Activated CD8-positive, alpha-beta T cell treated with anti-CD3 and anti-CD28 coated beads, Interleukin-2, amount 10 ng/mL, durations not matched to agents 7 days and 5 days (primary cell): ENCODE data around the gene PARP1. TPM values are rescaled to one million over a fixed set of nuclear protein-coding genes. Genes with fewer than 3 reads are reported as not detected.

Experiments used
- ATAC-seq: fragments of 150-1000 bp; cut with Tn5 transposase; one replicate; pipeline ENCODE4 v1.10.0; 2021; ENCODE audit warnings: moderate library complexity
- CTCF ChIA-PET: fragments of 350-600 bp; sonication (Branson Sonifier 250); formaldehyde crosslinking; loops from one replicate; lab custom pipeline; 2021; ENCODE audit warnings: antibody characterized with exemption; lab: Charles Lee
- POLR2A ChIA-PET: fragments of 350-600 bp; sonication (Branson Sonifier 250); formaldehyde crosslinking; loops from one replicate; lab custom pipeline; 2021; ENCODE audit warnings: antibody characterized with exemption; lab: Charles Lee
- DNase-seq: peaks from one replicate; pipeline ENCODE4 v3.0.0-alpha.2; 2020
- H3K27ac Mint-ChIP-seq: one replicate; pipeline ENCODE4 v1.8.0; 2021; ENCODE audit warnings: mild to moderate bottlenecking, mixed read lengths
- H3K27me3 Mint-ChIP-seq: one replicate; pipeline ENCODE4 v1.8.0; 2021; ENCODE audit warnings: low read depth, mixed read lengths
- H3K36me3 Mint-ChIP-seq: one replicate; pipeline ENCODE4 v1.8.0; 2021; ENCODE audit warnings: low read depth, mixed read lengths
- H3K4me1 Mint-ChIP-seq: one replicate; pipeline ENCODE4 v1.8.0; 2021; ENCODE audit warnings: low read depth, mixed read lengths
- H3K4me3 Mint-ChIP-seq: one replicate; pipeline ENCODE4 v1.8.0; 2021; ENCODE audit warnings: mild to moderate bottlenecking, mixed read lengths
- H3K9me3 Mint-ChIP-seq: one replicate; pipeline ENCODE4 v1.8.0; 2022; ENCODE audit warnings: mixed read lengths; ENCODE audit not compliant: insufficient read depth
- total RNA-seq, 2 experiments: library from RNA; stranded (reverse); gene quantifications; one replicate each; pipeline ENCODE4 v1.2.3, GENCODE V29; 2021

PARP1 gene
- total RNA-seq, 2 experiments from 2014 or later, result 139 to 145 TPM

DNA sequence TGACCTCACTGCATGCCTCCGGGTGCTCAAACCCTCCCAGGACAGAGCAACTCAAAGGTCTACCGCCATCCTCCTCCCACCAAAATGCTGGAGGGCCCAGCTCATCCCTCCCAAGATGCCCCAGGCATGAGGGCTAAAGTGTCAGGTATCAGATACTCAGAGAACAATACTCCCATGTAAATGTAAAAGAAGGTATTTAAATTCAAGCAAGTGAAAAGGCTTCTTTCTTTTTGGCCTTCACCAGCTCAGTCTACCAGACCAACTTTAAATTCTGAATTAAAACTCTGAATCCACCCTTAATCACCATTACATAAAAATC, 3.0 kb downstream of the PARP1 start:
- ChIA-PET POLR2A (interaction anchor here (1.3 to 1.4 kb wide), 2 partner anchors 96 to 627 kb away, joined by 3 to 5 read pairs; partner anchors contain the start of genes LIN9 and SRP9), CTCF (interaction anchor here (1.0 to 6.6 kb wide), 7 partner anchors 8 to 340 kb away, joined by 3 to 60 read pairs (median 4); no protein-coding TSS in a partner anchor)
- no peak for DNase-seq
- H3K36me3 Mint-ChIP-seq, result peaks cover 39% of the 10 kb centered on the region
- no peaks in the 10 kb centered on the region for H3K27me3 Mint-ChIP-seq
- peaks cover 46% of the 10 kb centered on the region for H3K4me1 Mint-ChIP-seq
- H3K4me3 Mint-ChIP-seq, result peak overlapping the region; percentile 98
- H3K9me3 Mint-ChIP-seq, result no peaks in the 10 kb centered on the region
- H3K27ac Mint-ChIP-seq, result no peak overlapping the region
- no peak for ATAC-seq

DNA sequence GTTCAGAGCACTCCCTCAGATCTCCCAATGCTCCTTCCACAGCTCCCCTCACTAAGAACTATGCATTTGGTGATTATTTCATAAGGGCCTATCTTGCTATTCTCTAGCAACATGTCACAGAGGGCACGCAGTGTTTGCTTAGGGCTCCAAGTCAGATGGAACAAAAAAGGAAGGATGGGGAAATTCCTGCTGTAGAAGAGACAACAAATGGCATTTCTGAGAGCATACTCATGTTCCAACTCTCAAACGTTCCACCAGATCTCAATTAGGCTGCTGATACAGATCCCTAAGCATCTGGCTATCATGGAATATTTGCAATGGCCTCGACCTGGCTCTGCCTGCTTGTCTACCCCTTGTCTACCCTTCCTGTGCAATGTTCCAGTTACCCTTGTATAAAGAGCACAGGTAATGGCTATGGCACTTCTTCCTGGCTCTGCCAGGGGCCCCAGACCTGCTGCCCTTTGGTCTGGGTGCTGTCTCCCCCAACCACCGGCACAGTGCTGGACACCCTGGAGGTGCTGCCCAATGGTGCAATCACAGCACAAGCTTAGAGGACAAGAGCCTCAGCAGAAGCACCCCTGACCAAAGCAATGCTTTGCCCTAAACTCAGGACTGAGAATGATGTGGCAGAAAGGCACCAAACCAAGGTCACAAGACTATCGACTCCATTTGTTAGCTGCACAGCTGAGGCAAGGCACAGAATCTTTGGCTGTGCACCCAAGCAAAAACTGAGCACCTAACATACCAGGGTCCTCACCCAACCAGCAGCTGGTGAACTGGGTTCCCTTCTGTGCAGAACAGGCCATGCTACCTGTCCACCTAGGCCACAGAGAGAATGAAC, 3.6 kb downstream of the PARP1 start:
- no peaks in the 10 kb centered on the region for H3K27me3 Mint-ChIP-seq
- CTCF ChIA-PET, result interaction anchor here (0.7 to 6.6 kb wide), 8 partner anchors 9 to 340 kb away, joined by 3 to 60 read pairs (median 4); no protein-coding TSS in a partner anchor
- POLR2A ChIA-PET, result interaction anchor here (0.8 kb wide), 1 partner anchor 95 kb away, joined by 4 read pairs; the partner anchor contains the start of gene LIN9
- H3K4me1 Mint-ChIP-seq, result peaks cover 46% of the 10 kb centered on the region
- ATAC-seq (no peak), DNase-seq (no peak)
- no peak overlapping the region for H3K4me3 Mint-ChIP-seq
- H3K27ac Mint-ChIP-seq, result peak overlapping the region; percentile 60
- peaks cover 45% of the 10 kb centered on the region for H3K36me3 Mint-ChIP-seq
- no peaks in the 10 kb centered on the region for H3K9me3 Mint-ChIP-seq

DNA sequence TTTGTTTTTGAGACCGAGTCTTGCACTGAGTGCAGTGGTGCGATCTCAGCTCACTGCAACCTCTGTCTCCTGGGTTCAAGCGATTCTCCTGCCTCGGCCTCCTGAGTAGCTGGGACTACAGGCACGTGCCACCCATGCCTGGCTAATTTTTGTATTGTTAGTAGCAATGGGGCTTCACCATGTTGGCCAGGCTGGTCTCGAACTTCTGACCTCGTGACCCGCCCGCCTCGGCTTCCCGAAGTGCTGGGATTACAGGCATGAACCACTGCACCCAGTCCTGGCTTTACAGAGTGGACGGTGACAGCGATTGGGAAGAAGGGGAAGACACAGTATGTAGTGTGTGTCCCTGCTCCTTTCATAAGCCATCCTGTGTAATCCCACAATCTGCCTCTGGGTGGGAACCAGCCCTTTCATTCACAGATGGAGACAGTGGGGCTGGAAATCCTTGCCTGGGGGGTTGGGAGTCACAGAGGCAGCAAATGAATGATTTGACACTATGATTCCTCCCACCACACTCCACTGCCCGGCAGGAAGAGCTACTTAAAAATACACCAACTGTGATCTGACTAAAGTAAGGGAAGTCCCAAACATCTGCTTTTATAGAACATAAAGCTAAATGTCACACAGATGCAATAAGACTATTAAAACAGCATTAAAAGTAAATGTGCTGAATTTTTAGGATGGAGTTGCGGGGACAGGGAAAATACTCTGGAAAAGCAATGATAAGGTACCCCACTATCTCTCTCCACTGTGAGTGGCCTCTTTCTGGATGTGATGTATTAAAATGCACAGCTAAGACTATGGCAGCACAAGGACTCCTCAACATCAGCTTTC, 4.5 kb downstream of the PARP1 start:
- H3K27ac Mint-ChIP-seq, result peak overlapping the region; percentile 60
- H3K9me3 Mint-ChIP-seq, result no peaks in the 10 kb centered on the region
- ChIA-PET CTCF (interaction anchor here (0.7 to 6.6 kb wide), 7 partner anchors 15 to 278 kb away, joined by 3 to 60 read pairs (median 4); no protein-coding TSS in a partner anchor), POLR2A (interaction anchor here (0.8 kb wide), 1 partner anchor 94 kb away, joined by 4 read pairs; the partner anchor contains the start of gene LIN9)
- ATAC-seq (no peak), DNase-seq (no peak)
- H3K36me3 Mint-ChIP-seq, result peaks cover 50% of the 10 kb centered on the region
- H3K4me3 Mint-ChIP-seq, result no peak overlapping the region
- H3K4me1 Mint-ChIP-seq, result peaks cover 44% of the 10 kb centered on the region
- H3K27me3 Mint-ChIP-seq, result no peaks in the 10 kb centered on the region

DNA sequence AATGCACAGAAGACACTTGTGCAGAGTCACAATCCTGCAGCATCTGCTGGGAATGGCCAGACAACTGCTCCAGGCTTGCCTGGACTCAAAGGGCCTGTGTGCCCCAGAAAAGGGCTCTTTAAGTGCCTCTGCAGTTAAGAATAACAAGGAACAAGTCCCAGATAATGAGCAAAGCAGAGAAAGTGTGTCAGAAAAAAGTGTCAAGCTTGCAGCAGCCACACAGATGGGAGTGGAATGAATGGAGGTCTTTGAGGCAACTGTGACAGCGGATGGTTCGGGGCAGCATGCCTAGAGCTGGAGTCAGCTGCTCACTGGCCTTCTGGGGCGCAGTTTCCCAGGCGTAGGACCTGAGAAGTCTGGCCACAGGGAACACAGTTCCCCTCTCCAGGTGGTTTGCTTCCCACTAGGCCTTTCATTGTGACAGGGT, 5.1 kb downstream of the PARP1 start:
- CTCF ChIA-PET, result interaction anchor here (1.0 to 1.7 kb wide), 4 partner anchors 14 to 70 kb away, joined by 4 to 7 read pairs (median 4); no protein-coding TSS in a partner anchor
- peaks cover 40% of the 10 kb centered on the region for H3K4me1 Mint-ChIP-seq
- no peak overlapping the region for H3K4me3 Mint-ChIP-seq
- POLR2A ChIA-PET, result no interaction called here
- H3K36me3 Mint-ChIP-seq, result peaks cover 54% of the 10 kb centered on the region
- ATAC-seq, result no peak
- H3K9me3 Mint-ChIP-seq, result no peaks in the 10 kb centered on the region
- H3K27ac Mint-ChIP-seq, result peak overlapping the region; percentile 19
- DNase-seq, result no peak
- no peaks in the 10 kb centered on the region for H3K27me3 Mint-ChIP-seq

DNA sequence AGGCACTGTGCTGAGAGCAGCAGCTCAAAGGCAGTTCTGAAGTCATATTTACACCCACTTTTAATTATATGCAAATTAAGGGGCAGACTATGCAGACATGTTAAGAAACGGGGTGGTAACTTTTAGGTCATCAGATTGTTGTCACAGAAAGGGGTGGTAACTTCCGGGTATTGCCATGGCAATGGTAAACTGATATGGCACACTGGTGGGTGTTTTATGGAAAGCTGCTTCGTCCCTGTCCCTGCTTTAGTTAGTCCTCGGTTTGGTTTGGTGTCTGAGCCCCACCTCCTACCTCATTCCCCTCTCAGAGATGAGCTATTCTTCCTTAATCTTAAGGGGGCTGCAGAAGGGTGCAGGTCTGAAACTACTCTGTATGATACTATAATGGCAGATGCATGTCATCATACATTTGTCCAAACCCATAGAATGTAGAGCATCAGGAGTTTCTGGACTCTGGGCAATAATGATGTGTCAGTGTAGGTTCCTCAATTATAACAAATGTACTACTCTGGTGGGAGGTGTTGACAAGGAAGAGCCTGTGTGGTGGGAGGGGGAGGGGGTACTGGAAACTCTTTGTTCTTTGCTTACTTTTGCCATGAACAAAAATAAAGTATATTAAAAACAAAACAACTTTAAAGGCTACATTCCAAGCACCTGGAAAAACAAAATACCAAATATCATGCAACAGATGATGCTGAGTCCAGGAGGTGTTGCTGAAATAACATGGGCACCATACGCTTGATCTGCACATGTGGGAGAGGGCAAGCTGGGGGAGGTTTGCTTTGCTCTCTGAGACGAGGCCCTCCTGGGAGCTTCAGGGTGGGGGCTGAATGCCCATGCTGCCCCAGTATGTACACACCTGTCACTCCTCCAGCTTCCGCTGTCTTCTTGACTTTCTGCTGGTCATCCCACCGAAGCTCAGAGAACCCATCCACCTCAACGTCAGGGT, 6.3 kb downstream of the PARP1 start:
- Mint-ChIP-seq H3K4me1 (peaks cover 43% of the 10 kb centered on the region), H3K36me3 (peaks cover 58% of the 10 kb centered on the region), H3K27me3 (no peaks in the 10 kb centered on the region), H3K27ac (no peak overlapping the region), H3K4me3 (no peak overlapping the region), H3K9me3 (no peaks in the 10 kb centered on the region)
- ATAC-seq (no peak), DNase-seq (no peak)
- ChIA-PET POLR2A (interaction anchor here (0.6 kb wide), 1 partner anchor 335 kb away, joined by 3 read pairs; no protein-coding TSS in a partner anchor), CTCF (interaction anchor here (1.5 to 1.7 kb wide), 2 partner anchors 24 to 69 kb away, joined by 4 read pairs; no protein-coding TSS in a partner anchor)

DNA sequence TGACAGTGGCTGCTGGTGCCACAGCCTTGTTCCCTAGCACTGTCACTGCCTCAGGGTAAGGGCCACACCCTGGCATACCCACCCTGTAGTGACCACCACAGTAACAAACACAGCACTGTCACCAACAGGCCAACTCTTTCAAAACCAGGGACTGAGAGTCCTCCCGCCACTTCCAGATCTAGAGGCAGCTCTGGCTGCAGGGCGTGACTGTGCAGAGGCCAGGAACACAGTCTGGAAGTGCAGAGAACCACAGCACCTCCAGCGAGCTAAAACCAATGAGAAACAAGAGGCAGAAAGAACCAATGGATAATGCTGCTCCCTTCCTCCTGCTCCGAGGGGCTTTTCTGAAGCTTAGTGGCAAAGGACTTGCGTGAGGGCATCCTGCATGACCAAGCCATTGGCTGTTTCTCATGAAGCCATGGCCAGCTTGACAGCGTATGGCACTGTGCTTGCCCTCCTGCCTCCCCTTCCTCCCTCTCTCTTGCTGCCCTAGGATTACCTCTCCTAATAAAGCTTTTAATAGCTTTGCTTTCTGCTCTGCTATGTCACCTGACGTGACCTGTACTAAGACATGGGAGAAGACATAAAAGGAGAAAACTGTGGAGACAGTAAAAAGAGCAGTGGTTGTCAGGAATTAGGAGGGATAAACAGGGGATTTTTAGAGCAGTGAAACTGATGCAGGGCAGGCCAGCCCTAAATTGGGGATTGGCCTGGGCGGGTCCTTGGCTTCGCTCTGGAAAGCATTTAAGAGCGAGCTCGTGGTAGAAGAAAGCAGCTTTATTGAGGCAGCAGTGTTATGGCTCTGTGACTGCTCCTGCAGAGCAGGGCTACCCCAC, 7.2 kb downstream of the PARP1 start:
- no peak for ATAC-seq
- DNase-seq, result no peak
- Mint-ChIP-seq H3K27me3 (no peaks in the 10 kb centered on the region), H3K4me1 (peaks cover 35% of the 10 kb centered on the region), H3K36me3 (peaks cover 55% of the 10 kb centered on the region), H3K4me3 (no peak overlapping the region), H3K9me3 (no peaks in the 10 kb centered on the region), H3K27ac (no peak overlapping the region)
- ChIA-PET CTCF (no interaction called here), POLR2A (interaction anchor here (0.6 kb wide), 1 partner anchor 334 kb away, joined by 3 read pairs; no protein-coding TSS in a partner anchor)

DNA sequence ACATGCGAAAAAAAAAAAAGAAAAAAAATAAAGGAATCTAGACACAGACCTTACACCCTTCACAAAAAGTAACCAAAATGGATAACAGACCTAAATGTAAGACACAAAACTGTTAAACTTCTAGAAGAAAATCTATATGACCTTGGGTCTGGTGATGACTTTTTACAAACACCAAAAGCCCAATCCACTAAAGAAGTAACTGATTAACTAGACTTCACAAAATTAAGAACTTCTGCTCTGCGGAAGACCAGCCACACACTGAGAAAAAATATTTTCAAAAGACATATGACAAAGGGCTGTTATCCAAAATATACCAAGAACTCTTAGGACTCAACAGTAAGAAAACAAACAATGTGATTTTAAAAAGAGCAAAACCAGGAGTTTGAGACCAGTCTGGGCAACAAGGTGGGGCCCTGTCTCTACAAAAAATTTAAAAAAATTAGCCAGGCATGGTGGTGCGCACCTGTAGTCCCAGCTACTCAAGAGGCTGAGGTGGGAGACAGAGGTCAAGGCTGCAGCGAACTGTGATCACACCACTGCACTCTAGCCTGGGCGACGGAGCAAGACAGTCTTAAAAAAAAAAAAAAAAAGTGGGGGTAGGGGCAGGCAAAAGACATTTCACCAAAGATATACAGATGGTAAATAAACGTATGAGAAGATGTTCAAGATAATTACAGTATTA, 9.8 kb downstream of the PARP1 start:
- no peak overlapping the region for H3K4me3 Mint-ChIP-seq
- H3K4me1 Mint-ChIP-seq, result peaks cover 9% of the 10 kb centered on the region
- POLR2A ChIA-PET, result no interaction called here
- H3K9me3 Mint-ChIP-seq, result no peaks in the 10 kb centered on the region
- H3K36me3 Mint-ChIP-seq, result peaks cover 60% of the 10 kb centered on the region
- ATAC-seq, result no peak
- DNase-seq, result no peak
- H3K27me3 Mint-ChIP-seq, result no peaks in the 10 kb centered on the region
- CTCF ChIA-PET, result interaction anchor here (1.1 kb wide), 1 partner anchor 10 kb away, joined by 4 read pairs; the partner anchor contains the start of gene PARP1
- no peak overlapping the region for H3K27ac Mint-ChIP-seq

DNA sequence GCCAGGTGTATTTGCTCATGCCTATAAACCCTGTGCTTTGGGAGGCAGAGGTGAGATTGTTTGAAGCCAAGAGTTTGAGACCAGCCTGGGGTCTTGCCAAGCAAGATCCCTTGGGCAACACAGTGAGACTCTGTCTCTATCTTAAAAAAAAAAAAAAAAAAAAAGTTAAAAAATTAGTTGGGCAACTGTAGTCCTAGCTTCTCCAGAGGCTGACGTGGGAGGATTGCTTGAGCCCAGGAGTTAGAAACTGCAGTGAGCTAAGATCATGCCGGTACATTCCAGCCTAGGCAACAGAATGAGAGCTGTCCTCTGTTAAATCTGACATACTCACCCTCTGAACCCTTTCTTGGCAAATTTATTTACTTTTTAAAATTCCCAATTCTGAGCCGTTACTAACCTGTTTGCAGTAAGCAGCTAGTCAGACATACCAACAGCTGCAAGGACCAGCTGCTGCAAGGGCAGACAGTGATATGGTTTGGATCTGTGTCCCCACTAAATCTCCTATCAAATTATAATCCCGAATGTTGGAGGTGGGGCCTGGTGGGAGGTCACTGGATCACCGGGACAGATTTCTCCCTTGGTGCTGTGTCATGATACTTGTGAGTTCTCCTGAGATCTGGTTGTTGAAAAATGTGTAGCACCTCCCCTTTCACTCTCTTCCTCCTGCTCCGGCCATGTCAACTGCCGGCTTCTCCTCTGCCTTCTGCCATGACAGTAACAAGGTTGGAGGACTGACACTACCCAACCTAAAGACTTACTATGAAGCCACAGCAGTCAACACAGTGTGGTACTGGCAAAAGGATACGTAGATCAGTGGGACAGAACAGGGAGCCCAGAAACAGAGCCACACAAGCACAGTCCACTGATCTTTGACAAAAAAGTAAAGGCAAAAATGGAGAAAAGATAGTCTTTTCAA, 10.6 kb downstream of the PARP1 start:
- ChIA-PET CTCF (interaction anchor here (0.6 to 1.1 kb wide), 3 partner anchors 8 to 11 kb away, joined by 3 to 4 read pairs (median 4); partner anchors contain the start of gene PARP1), POLR2A (no interaction called here)
- no peaks in the 10 kb centered on the region for H3K27me3 Mint-ChIP-seq
- no peak overlapping the region for H3K27ac Mint-ChIP-seq
- peaks cover 56% of the 10 kb centered on the region for H3K36me3 Mint-ChIP-seq
- no peak for ATAC-seq
- peaks cover 5% of the 10 kb centered on the region for H3K4me1 Mint-ChIP-seq
- H3K9me3 Mint-ChIP-seq, result no peaks in the 10 kb centered on the region
- H3K4me3 Mint-ChIP-seq, result no peak overlapping the region
- no peak for DNase-seq

DNA sequence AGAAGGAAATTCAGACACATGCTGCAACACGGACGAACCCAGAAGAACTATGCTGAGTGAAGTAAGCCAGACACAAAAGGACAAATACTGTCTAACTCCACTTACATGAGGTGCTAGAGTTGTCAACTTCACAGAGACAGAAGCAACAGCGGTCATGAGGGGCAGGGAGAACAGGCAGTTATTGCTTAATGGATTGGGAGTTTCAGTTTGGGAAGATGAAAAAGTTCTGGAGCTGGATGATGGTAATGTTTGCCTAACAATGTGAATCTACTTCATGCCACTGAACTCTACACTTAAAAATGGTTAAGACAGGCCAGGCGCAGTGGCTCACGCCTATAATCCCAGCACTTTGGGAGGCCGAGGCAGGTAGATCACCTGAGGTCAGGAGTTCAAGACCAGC, 12.1 kb downstream of the PARP1 start:
- no peak overlapping the region for H3K4me3 Mint-ChIP-seq
- DNase-seq (no peak), ATAC-seq (no peak)
- H3K27ac Mint-ChIP-seq, result no peak overlapping the region
- H3K27me3 Mint-ChIP-seq, result no peaks in the 10 kb centered on the region
- CTCF ChIA-PET, result interaction anchor here (0.9 to 1.4 kb wide), 2 partner anchors 9 to 12 kb away, joined by 4 to 6 read pairs; partner anchors contain the start of gene PARP1
- peaks cover 54% of the 10 kb centered on the region for H3K36me3 Mint-ChIP-seq
- H3K4me1 Mint-ChIP-seq, result peaks cover 3% of the 10 kb centered on the region
- H3K9me3 Mint-ChIP-seq, result no peaks in the 10 kb centered on the region
- POLR2A ChIA-PET, result no interaction called here
